ENCODE data around the gene WDFY4.

- TF ChIP-seq CREB1 (IDR thresholded peaks at IDR 0.05; ENCODE audit: low read depth) (no peak), YY1 (IDR thresholded peaks at IDR 0.05; ENCODE audit: low read depth) (no peak), RAD21 (IDR thresholded peaks at IDR 0.05; ENCODE audit: low read depth) (no peak), EGR1 (IDR thresholded peaks at IDR 0.05) (no peak), FOXM1 (IDR thresholded peaks at IDR 0.05; ENCODE audit: borderline replicate concordance, low read depth) (no peak), EP300 (IDR thresholded peaks at IDR 0.05; ENCODE audit: borderline replicate concordance) (no peak), ZBTB7A (IDR thresholded peaks at IDR 0.05; ENCODE audit: low read depth) (no peak)
Measured at GRCh38 chr10:48704156-48704555, 19.5 kb downstream of the WDFY4 start.

Data from Ishikawa (cell line).